Nephron (organoid): Measurements from ENCODE around the gene SDS.

Experiments
- H3K27ac Mint-ChIP-seq, 3 experiments: 2 replicates each; pipeline ENCODE4 v1.8.0; 2020; ENCODE audit warnings: mixed read lengths in 3 of 3, mild to moderate bottlenecking in 2 of 3, moderate library complexity in 1 of 3
- H3K27me3 Mint-ChIP-seq: 2 replicates; pipeline ENCODE4 v1.8.0; 2021; ENCODE audit warnings: low read depth, mild to moderate bottlenecking, moderate library complexity, mixed read lengths
- H3K36me3 Mint-ChIP-seq: 2 replicates; pipeline ENCODE4 v1.8.0; 2020; ENCODE audit warnings: low read depth, mixed read lengths
- H3K4me1 Mint-ChIP-seq: 2 replicates; pipeline ENCODE4 v1.8.0; 2020; ENCODE audit warnings: mixed read lengths
- H3K4me3 Mint-ChIP-seq, 3 experiments: 2 replicates each; pipeline ENCODE4 v1.8.0; 2020; ENCODE audit warnings: mild to moderate bottlenecking in 3 of 3, mixed read lengths in 3 of 3, moderate library complexity in 2 of 3
- H3K9me3 Mint-ChIP-seq: 2 replicates; pipeline ENCODE4 v1.8.0; 2020; ENCODE audit warnings: mixed read lengths
- CTCF ChIP-seq, 3 experiments: fragments of 200-600 bp; sonication (generic); IDR thresholded peaks; one replicate each; pipeline ENCODE4 v1.5.0; 2021; ENCODE audit warnings: antibody characterized with exemption in 3 of 3; ENCODE audit not compliant: unreplicated experiment in 3 of 3

Gene SDS

GRCh38 chr12:113368331-113368730, 35.4 kb downstream of the SDS start:
- H3K4me1 Mint-ChIP-seq = no peaks in the 10 kb centered on the region
- TF ChIP-seq CTCF (IDR thresholded peaks at IDR 0.05; ENCODE audit: unreplicated experiment in 3 of 3) = no peak
- H3K9me3 Mint-ChIP-seq = no peaks in the 10 kb centered on the region
- H3K27me3 Mint-ChIP-seq = no peaks in the 10 kb centered on the region
- H3K27ac Mint-ChIP-seq = no peak overlapping the region
- H3K4me3 Mint-ChIP-seq = no peak overlapping the region
- H3K36me3 Mint-ChIP-seq = peaks cover 17% of the 10 kb centered on the region

GRCh38 chr12:113366827-113367226, 36.9 kb downstream of the SDS start:
- Mint-ChIP-seq H3K36me3 (peaks cover 10% of the 10 kb centered on the region), H3K9me3 (no peaks in the 10 kb centered on the region), H3K27ac (no peak overlapping the region), H3K4me1 (no peaks in the 10 kb centered on the region), H3K27me3 (no peaks in the 10 kb centered on the region), H3K4me3 (no peak overlapping the region)
- TF ChIP-seq CTCF (IDR thresholded peaks at IDR 0.05; ENCODE audit: unreplicated experiment in 3 of 3) = no peak

GRCh38 chr12:113365639-113366395, 37.9 kb downstream of the SDS start:
- H3K4me3 Mint-ChIP-seq = no peak overlapping the region
- H3K27me3 Mint-ChIP-seq = no peaks in the 10 kb centered on the region
- no peak overlapping the region for H3K27ac Mint-ChIP-seq
- no peaks in the 10 kb centered on the region for H3K4me1 Mint-ChIP-seq
- TF ChIP-seq CTCF (IDR thresholded peaks at IDR 0.05; ENCODE audit: unreplicated experiment in 3 of 3) = no peak
- H3K36me3 Mint-ChIP-seq = peaks cover 15% of the 10 kb centered on the region
- no peaks in the 10 kb centered on the region for H3K9me3 Mint-ChIP-seq

GRCh38 chr12:113364698-113365097, 39.0 kb downstream of the SDS start:
- TF ChIP-seq CTCF (IDR thresholded peaks at IDR 0.05; ENCODE audit: unreplicated experiment in 3 of 3) = no peak
- Mint-ChIP-seq H3K4me1 (peaks cover 1% of the 10 kb centered on the region), H3K27me3 (no peaks in the 10 kb centered on the region), H3K27ac (no peak overlapping the region), H3K36me3 (peaks cover 15% of the 10 kb centered on the region), H3K4me3 (no peak overlapping the region), H3K9me3 (no peaks in the 10 kb centered on the region)

GRCh38 chr12:113361574-113362370, 41.9 kb downstream of the SDS start:
- H3K4me3 Mint-ChIP-seq = peak overlapping the region in 2 of 3 experiments; percentile 33
- peaks cover 8% of the 10 kb centered on the region for H3K4me1 Mint-ChIP-seq
- no peak for TF ChIP-seq CTCF (IDR thresholded peaks at IDR 0.05; ENCODE audit: unreplicated experiment in 3 of 3)
- H3K27me3 Mint-ChIP-seq = no peaks in the 10 kb centered on the region
- H3K9me3 Mint-ChIP-seq = no peaks in the 10 kb centered on the region
- H3K36me3 Mint-ChIP-seq = peaks cover 5% of the 10 kb centered on the region
- no peak overlapping the region for H3K27ac Mint-ChIP-seq
